A204.1 (cell line): ENCODE results near the gene KRTAP10-12.
"Not testable (repeated sequence)": the region's sequence is repeated elsewhere in the genome, so short reads cannot be mapped to it uniquely, and the experiment has no call there.

Experiments
- FAIRE-seq: peaks from 2 replicates; lab custom pipeline; 2012; peaks lifted over from hg19 to GRCh38; lab: Jason Lieb, UNC

The KRTAP10-12 gene, protein sequence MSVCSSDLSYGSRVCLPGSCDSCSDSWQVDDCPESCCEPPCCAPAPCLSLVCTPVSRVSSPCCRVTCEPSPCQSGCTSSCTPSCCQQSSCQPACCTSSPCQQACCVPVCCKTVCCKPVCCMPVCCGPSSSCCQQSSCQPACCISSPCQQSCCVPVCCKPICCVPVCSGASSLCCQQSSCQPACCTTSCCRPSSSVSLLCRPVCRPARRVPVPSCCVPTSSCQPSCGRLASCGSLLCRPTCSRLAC

DNA sequence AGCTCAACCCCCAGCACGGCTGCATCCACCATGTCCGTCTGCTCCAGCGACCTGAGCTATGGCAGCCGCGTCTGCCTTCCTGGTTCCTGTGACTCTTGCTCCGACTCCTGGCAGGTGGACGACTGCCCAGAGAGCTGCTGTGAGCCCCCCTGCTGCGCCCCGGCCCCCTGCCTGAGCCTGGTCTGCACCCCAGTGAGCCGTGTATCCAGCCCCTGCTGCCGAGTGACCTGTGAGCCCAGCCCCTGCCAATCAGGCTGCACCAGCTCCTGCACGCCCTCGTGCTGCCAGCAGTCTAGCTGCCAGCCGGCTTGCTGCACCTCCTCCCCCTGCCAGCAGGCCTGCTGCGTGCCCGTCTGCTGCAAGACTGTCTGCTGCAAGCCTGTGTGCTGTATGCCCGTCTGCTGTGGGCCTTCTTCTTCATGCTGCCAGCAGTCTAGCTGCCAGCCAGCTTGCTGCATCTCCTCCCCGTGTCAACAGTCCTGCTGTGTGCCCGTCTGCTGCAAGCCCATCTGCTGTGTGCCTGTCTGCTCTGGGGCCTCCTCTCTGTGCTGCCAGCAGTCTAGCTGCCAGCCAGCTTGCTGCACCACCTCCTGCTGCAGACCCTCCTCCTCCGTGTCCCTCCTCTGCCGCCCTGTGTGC is at the start of gene KRTAP10-12:
TSS of gene KRTAP10-12 (plus strand) at position 1 of the 639 bp plus-strand sequence. CDS start at position 31, 30 bp downstream.
- not testable (repeated sequence) for FAIRE-seq

DNA sequence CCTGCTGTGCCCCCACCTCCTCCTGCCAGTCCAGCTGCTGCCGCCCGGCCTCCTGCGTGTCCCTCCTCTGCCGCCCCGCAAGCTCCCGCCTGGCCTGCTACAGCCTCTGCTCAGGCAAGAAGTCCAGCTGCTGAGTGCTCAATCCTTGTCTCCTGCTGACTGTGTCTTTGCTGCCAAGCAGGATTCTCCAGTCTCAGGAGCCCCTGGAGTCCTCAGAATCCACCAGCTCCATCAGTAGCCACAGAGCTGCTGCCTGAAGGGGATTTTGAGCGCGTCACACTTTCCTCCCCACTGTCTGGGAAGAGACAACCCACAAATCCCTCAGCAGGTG is 49.8 kb upstream of the KRTAP10-12 start:
- FAIRE-seq = no peak

DNA sequence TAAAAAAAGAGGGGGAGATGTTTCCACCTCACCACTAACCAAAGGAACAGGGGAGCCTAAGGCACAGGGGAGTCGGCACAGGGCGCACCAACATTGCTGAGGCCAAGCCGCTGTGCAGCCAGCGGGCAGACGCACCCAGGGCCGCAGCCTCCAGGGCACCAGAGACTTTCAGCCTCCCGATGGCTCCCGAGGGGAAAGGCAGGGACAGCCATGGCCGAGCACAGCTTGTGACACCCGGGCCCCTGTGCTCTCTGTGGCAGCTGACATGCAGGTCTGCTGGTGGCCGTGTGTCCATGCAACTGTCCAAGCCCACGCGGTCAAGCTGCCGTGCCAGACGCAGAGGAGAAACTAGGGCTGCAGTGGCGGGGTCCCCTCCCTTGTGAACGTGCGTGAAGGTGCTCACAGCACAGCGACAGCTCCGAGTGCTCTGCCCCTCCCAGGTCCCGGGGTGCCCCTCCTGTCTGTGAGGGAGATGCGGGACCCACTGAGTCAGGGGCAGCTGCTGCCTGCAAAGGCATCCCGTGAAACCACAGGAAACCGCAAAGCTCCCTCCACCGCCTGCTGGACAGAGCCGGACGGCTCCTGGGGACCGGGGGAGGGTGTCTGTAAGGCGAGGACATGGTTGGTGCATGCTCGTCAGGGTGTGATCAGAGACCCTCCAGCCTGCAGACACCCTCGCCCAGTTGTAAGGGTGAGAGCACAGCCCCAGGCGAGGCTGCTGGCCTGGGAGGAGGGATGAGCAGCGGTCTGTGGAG is 48.2 kb upstream of the KRTAP10-12 start:
- no peak for FAIRE-seq

DNA sequence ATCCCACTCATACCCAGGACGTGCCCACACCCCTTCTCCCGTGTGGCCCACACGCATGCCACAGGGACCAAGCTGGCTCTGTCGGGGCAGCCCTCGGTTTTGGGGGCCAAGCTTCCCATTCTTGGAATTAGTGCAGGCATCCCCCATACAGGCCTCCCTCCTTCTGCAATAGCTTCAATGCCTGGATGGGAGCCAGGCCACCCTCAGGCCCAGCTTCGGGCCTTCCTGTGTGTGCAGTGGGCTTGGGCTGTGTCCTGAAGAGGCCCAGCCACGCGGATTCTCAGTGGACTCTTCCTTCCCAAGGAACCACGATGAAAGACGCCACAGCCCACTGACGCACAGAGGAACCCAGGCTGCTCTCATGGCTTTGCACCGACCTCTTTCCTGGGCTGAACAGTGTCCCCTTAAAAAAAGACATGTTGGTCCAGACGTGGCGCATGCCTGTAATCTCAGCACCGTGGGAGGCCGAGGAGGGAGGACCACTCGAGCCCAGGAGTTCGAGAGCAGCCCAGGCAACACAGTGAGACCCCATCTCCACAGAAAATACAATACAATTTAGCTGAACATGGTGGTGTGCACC is 47.4 kb upstream of the KRTAP10-12 start:
- FAIRE-seq = no peak

DNA sequence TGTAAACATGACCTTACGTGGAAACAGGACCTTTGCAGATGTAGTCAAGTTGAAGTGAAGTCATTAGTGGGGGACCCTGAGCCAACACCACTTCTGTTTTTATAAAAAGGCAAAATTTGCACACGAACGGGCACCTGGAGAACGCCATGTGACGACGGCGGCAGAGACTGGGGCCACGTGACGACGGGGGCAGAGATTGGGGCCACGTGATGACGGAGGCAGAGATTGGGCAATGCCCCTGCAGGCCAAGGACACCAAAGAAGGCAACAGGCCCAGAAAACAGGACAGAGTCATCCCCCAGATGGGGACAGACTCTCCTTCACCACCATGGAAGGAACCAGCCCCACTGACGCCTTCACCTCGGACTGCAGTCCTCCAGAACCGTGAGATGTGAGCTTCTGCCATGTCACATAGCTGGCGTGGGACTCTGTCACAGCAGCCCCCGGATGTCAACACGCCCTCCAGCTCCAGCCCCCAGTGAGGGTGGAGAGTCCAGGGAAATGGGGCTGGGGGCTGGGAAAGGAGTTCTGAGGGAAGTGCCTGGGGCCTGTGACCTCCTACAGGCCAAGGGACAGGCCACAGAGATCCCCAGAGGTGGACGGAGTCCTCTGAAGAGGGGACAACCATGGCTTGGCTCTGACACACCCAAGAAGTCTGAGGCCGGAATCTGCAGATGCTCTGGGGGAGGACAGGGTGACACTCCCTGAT is 46.6 kb upstream of the KRTAP10-12 start:
- no peak for FAIRE-seq

DNA sequence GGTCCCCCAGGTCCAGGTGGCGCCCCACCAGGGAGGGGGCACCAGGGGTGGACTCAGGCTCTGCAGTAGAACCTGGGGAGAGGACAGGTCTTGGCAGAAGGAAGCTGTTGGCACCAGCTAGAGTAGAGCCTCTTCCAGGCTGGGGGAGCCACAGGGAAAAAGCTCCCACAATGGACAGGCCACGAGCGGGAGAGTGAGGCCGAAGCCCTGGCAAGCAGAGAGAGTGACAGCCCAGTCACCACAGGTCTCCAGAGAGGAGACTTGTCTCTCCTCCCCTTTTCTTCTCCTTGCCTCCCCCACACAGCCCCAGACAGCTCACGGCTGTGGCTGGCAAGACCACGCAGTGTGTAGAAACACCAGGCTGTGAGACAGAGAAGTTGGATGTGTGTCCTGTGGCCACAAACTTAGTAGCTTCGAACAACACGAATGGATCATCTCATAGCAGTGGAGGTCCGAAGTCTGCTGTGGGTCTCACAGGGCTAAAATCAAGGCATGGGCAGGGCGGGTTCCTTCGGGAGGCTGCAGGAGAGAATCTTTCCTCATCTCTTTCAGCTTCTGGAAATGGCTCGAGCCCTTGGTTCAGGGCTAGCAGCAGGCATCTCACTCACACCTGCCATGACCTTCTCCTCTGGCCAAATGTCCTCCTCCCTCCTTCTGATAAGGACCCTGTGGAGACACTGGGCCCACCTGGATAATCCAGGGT is 45.8 kb upstream of the KRTAP10-12 start:
- FAIRE-seq = no peak

DNA sequence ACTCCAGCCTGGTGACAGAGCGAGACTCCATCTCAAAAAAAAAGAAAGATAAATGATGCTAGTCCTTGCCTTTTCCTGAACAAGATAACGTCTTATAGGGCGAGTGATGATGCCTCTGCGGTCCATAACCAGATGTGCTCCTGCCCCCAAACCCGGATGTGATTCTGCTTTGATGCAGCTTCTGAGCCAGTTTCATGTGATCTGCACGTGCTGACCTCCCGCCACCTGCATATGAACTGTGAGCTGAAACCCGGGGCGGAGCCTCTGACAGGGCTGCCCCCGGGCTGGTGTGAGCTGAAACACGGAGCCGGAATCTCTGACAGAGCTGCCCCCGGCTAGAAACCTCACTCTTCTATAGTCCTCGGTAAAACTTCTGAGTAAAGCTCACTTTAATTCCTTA is 43.8 kb upstream of the KRTAP10-12 start:
- no peak for FAIRE-seq

DNA sequence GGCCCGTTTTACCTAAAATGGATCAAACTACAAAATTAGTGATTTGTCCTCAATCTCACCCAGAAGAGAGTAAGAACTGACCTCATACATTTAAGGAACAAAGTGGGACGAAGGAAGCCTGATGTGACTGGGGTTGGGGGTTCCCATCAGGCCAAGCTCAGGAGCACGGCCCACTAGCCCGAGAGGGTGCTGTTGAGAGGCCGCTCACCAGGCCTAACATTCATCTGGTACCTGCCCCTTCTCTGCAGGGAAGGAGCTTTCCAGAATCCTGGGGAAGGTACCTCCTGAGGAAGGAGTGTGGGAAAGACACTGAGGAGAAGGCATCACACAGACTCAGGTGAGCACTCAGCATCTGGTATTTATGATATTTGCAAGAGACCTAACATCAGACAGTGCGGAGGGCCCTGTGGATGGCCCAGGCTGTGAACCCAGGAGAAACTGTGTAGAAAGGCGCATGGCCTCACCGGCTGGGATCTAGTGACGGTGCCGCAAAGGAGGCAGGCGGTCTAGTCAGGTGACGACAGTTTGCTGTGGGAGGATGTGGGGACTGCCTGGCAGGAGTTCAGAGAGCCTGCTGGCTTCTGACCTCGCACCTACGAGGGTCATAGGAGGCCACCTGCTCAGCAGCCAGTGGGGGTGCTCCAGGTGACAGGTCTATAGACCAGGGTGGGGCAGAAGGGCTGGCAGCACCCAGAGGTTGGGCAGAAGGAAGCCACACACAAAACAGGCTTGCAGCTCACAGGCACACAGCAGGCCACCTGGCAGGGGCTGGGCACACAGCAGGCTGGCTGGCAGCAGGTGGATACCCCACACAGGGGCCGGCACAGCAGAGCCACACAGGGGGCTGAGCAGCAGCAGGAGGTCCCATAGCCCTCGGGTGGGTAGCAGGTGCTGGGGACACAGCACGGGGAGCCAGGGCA is 43.1 kb upstream of the KRTAP10-12 start:
- FAIRE-seq = no peak

DNA sequence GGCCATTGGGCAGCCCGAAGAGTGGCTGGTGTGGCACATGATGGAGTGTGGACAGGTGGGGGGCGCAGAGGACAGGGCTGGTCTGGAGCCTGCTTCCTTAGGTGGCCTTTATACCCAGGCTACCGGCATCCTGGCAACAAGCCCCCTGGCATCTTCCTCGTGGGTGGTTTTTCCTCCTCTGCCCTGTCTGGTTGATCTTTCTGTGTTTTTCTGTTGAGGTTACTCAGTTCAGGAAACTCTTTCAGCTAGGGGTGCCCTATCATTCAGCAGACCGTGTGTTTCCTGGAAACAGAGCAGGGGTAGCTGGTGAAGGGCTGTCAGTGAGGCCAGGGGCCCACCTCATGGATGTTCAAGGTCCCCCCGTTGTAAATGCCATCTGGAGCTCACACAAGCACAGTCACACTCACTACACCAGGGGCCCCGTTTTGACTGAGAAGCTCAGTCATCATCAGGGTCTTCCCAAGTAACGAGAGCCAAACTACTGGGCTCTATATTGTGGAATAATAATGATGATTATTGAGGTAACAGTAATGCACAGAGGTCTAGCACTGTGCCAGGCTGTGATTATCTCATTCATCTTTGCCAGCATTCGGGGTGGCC is 42.3 kb upstream of the KRTAP10-12 start, which contains the start of gene KRTAP12-4:
TSS of gene KRTAP12-4 (minus strand) at position 84 of the 600 bp plus-strand sequence. CDS start at position 39, 45 bp downstream.
- FAIRE-seq = no peak

DNA sequence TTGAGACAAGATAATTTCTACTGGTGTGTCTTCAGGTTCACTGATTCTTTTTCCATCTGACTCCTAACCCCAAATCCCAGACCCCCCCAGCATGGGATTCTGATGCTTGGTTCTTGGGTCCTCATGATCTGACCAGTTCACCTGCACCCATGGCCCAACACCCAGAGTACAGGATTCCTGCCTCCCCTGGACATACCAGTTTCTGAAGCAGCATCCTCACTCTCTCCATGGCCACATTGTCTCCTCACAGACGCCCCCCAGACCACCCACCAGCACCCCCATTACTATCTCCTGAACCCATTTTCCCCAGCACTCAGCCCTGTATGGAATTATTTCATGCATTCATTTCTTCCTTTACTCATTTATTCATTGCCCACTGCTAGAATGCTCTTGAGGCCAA is 40.1 kb upstream of the KRTAP10-12 start:
- no peak for FAIRE-seq

DNA sequence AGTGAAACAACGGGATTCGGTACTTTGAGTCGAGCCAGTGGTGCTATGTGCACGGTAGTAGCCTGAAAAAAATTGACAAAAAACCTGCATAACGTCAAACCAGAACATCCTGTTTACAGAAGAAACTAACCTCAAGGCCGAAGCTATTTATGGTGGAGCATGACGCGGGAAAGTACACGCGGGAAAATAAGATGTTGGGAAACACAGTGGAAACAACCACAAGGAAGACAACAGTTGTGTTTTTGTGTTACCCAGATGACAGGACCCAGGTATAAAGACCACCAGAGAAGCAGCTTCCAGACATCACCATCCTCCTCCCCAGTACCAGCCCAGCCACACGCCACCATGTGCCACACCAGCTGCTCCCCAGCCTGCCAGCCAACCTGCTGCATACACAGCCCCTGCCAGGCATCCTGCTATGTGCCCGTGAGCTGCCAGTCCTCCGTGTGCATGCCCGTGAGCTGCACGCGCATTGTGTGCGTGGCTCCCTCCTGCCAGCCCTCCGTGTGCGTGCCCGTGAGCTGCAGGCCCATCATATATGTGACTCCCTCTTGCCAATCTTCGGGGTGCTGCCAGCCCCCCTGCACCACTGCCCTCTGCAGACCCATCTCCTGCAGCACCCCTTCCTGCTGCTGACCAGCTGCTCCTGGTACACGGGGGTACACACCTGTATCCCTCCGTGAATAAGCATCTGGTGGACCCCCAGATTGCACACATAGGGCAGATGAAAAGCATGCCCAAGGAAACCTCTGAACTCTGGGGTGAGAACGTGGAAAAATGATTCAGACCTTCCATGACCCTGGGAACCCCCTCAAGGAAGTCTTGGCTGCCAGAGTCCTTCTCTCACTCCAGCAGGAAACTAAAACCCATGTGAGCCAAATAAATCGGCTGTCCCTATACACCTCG is 39.1 kb upstream of the KRTAP10-12 start, which contains the start of gene KRTAP12-3:
TSS of gene KRTAP12-3 (plus strand) at position 298 of the 906 bp plus-strand sequence. CDS start at position 346, 48 bp downstream.
- FAIRE-seq = no peak

DNA sequence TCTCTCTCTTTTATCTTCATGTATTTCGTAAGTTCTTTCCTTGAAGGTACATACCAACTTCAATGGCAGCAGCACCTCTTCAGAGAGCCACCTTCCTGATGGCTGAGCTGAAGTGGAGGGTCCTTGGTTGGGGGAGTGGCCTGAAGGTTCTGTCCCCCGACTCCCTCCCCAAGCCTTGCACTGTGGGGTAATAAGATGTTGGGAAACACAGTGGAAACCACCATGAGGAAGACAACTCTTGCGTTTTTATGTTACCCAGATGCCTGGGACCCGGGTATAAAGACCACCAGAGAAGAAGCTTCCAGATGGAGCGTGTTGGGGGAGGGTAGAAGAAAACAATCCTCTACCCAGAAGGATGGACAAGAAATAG is 38.4 kb upstream of the KRTAP10-12 start:
- no peak for FAIRE-seq

DNA sequence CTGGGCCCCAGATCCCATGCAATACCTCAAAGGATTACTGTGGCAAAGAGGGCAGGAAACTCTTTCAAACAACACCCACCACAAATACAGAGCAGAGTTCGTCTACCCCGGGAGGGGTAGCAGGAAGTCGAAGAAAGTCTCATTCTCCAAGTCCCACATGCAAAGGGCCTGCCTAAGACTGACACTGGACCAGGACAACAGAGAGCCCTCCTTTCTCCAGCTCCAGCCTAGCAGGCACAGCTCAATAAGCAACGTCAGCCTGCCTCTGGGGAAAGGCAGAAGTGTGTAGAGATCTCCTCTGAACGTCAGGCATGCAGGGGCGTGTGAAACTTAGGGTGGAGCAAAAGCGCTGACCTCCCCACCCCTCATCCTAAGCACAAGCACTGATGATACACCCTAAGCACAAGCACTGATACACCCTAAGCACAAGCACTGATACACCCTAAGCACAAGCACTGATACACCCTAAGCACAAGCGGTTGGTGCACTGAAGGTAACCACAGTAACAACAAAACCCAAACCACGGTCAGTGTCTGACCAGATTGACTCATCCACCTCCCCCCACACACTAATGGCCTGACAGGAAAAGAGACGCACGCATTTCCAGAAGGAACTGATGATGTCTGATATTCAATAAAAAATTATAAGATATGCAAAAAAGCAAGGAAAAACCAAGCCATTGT is 37.9 kb upstream of the KRTAP10-12 start:
- FAIRE-seq = no peak

DNA sequence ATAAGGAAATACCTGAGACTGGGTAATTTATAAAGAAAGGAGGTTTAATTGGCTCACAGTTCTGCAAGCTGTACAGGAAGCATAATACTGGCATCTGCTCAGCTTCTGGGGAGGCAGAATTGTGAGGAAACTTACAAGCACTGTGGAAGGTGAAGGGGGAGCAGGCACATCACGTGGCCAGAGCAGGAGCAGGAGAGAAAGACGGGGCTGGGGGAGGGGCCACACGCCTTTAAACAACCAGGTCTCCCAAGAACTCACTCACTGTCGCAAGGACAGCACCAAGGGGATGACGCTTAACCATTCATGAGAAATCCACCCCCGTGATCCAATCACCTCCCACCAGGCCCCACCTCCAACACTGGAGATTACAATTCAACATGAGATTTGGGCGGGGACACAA is 35.4 kb upstream of the KRTAP10-12 start:
- FAIRE-seq = not testable (repeated sequence)

DNA sequence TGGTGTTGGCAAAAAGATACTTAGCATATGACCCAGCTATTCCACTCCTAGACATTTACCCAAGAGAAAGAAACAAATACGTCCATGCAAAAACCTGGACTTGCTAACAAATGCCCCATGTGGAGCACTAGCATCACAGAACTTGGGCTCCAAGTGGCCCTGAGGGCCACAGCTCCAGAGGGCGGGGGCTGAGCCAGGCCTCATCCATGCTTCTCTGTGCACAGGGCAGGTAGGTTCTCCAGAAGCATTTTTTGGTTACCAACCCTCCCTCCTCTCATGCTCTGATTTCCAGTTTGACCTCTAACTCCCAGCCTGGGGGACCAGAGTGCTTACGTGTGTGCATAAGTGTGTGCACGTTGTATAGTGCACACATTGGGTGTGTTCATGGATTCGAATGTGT is 32.3 kb upstream of the KRTAP10-12 start:
- no peak for FAIRE-seq

DNA sequence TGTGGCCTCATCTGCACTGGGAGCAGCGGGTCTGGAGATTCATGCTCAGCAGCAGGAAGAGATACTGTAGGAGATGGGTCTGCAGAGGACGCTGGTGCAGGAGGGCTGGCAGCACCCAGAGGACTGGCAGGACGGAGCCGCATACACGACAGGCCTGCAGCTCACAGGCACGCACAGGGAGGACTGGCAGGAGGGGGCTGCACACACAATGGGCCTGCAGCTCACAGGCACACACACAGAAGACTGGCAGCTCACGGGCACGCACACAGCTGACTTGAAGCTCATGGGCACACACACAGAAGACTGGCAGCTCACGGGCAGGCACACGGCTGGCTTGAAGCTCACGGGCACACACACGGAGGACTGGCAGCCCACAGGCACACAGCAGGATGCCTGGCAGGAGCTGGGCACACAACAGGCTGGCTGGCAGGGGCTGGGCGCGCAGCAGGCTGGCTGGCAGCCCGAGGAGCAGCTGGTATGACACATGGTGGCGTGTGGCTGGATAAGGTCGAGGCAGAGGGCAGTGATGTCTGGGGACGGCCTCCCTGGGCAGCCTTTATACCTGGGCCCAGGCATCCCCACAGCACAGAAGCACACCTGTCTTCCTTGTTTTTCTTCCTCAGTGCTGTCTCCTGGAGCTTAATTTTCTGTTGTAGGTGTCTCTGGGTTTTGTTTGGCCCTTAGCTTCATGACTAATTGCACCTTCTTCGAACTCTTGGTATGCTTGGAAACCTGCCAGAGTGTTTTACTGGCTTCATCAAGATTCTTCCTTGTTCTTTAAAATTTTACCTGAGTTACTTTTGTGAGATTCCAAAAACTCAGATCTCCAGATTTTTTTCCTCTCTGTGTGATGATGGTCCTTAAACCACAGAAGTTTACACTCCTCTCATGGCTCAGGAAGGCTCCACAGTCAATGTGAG is 30.3 kb upstream of the KRTAP10-12 start, which contains the start of gene KRTAP12-2:
TSS of gene KRTAP12-2 (minus strand) at position 527 of the 920 bp plus-strand sequence. CDS start at position 486, 41 bp downstream.
- FAIRE-seq = no peak

DNA sequence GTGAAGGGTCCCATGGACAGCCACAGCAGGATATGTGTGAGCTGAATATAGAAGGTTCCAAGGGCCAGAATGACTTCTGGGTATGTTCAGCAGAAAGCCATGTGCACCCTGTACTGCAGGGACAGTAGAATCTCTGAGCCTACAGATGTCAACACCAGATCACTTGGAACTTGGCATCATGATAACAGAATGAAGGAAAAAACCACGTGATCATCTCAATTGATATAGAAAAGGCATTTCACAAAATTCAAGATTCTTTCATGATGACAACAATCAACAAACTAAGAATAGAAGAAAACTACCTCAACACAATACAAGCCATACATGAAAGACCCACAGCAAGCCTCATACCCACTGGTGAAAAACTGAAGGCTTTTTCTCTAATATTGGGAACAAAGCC is 29.4 kb upstream of the KRTAP10-12 start:
- no peak for FAIRE-seq
